ENCODE measurements around the gene FILIP1L. TPM values are rescaled to one million over a fixed set of nuclear protein-coding genes. Genes with fewer than 3 reads are reported as not detected.

Gene FILIP1L
- total RNA-seq, 1 experiment from 2014 or later: 0.07 TPM

GRCh38 chr3:99954914-99955644 lies 159.2 kb downstream of the FILIP1L start:
- Histone ChIP-seq H3K4me3 (ENCODE audit: insufficient read depth, low read depth, low read length) (no peak overlapping the region), H3K36me3 (replicated peaks; ENCODE audit: control insufficient read depth, insufficient read depth, low read length) (no peaks in the 10 kb centered on the region), H3K27me3 (ENCODE audit: control insufficient read depth, insufficient read depth, low read length) (no peaks in the 10 kb centered on the region)
- DNase-seq: no peak

GRCh38 chr3:99953596-99953995 lies 160.7 kb downstream of the FILIP1L start:
- Histone ChIP-seq H3K4me3 (ENCODE audit: insufficient read depth, low read depth, low read length) (no peak overlapping the region), H3K27me3 (ENCODE audit: control insufficient read depth, insufficient read depth, low read length) (no peaks in the 10 kb centered on the region), H3K36me3 (replicated peaks; ENCODE audit: control insufficient read depth, insufficient read depth, low read length) (no peaks in the 10 kb centered on the region)
- no peak for DNase-seq

GRCh38 chr3:99952306-99952705 lies 162.0 kb downstream of the FILIP1L start:
- Histone ChIP-seq H3K36me3 (replicated peaks; ENCODE audit: control insufficient read depth, insufficient read depth, low read length) (no peaks in the 10 kb centered on the region), H3K27me3 (ENCODE audit: control insufficient read depth, insufficient read depth, low read length) (no peaks in the 10 kb centered on the region), H3K4me3 (ENCODE audit: insufficient read depth, low read depth, low read length) (no peak overlapping the region)
- DNase-seq: no peak

- H3K27me3 ChIP-seq (ENCODE audit: control insufficient read depth, insufficient read depth, low read length): no peaks in the 10 kb centered on the region
- H3K4me3 ChIP-seq (ENCODE audit: insufficient read depth, low read depth, low read length): no peak overlapping the region
- DNase-seq: no peak
- no peaks in the 10 kb centered on the region for H3K36me3 ChIP-seq (replicated peaks; ENCODE audit: control insufficient read depth, insufficient read depth, low read length)
These were observed 162.6 kb downstream of the FILIP1L start for GRCh38 chr3:99951701-99952100.

GRCh38 chr3:99950921-99951320 lies 163.4 kb downstream of the FILIP1L start:
- H3K27me3 ChIP-seq (ENCODE audit: control insufficient read depth, insufficient read depth, low read length): no peaks in the 10 kb centered on the region
- H3K4me3 ChIP-seq (ENCODE audit: insufficient read depth, low read depth, low read length): no peak overlapping the region
- DNase-seq: no peak
- H3K36me3 ChIP-seq (replicated peaks; ENCODE audit: control insufficient read depth, insufficient read depth, low read length): no peaks in the 10 kb centered on the region

- H3K27me3 ChIP-seq (ENCODE audit: control insufficient read depth, insufficient read depth, low read length): no peaks in the 10 kb centered on the region
- H3K4me3 ChIP-seq (ENCODE audit: insufficient read depth, low read depth, low read length): no peak overlapping the region
- H3K36me3 ChIP-seq (replicated peaks; ENCODE audit: control insufficient read depth, insufficient read depth, low read length): no peaks in the 10 kb centered on the region
- no peak for DNase-seq
These were observed 164.2 kb downstream of the FILIP1L start for GRCh38 chr3:99949956-99950670.

- no peaks in the 10 kb centered on the region for H3K27me3 ChIP-seq (ENCODE audit: control insufficient read depth, insufficient read depth, low read length)
- no peaks in the 10 kb centered on the region for H3K36me3 ChIP-seq (replicated peaks; ENCODE audit: control insufficient read depth, insufficient read depth, low read length)
- H3K4me3 ChIP-seq (ENCODE audit: insufficient read depth, low read depth, low read length): no peak overlapping the region
- DNase-seq: no peak
These were observed 165.7 kb downstream of the FILIP1L start for GRCh38 chr3:99948467-99949089.

- Histone ChIP-seq H3K4me3 (ENCODE audit: insufficient read depth, low read depth, low read length) (no peak overlapping the region), H3K36me3 (replicated peaks; ENCODE audit: control insufficient read depth, insufficient read depth, low read length) (no peaks in the 10 kb centered on the region), H3K27me3 (ENCODE audit: control insufficient read depth, insufficient read depth, low read length) (no peaks in the 10 kb centered on the region)
- DNase-seq: no peak
These were observed 166.9 kb downstream of the FILIP1L start for GRCh38 chr3:99947356-99947755.

- DNase-seq: no peak
- H3K36me3 ChIP-seq (replicated peaks; ENCODE audit: control insufficient read depth, insufficient read depth, low read length): no peaks in the 10 kb centered on the region
- H3K4me3 ChIP-seq (ENCODE audit: insufficient read depth, low read depth, low read length): no peak overlapping the region
- no peaks in the 10 kb centered on the region for H3K27me3 ChIP-seq (ENCODE audit: control insufficient read depth, insufficient read depth, low read length)
These were observed 168.8 kb downstream of the FILIP1L start for GRCh38 chr3:99945328-99945995.

- Histone ChIP-seq H3K36me3 (replicated peaks; ENCODE audit: control insufficient read depth, insufficient read depth, low read length) (no peaks in the 10 kb centered on the region), H3K4me3 (ENCODE audit: insufficient read depth, low read depth, low read length) (no peak overlapping the region), H3K27me3 (ENCODE audit: control insufficient read depth, insufficient read depth, low read length) (no peaks in the 10 kb centered on the region)
- no peak for DNase-seq
These were observed 170.2 kb downstream of the FILIP1L start for GRCh38 chr3:99943931-99944761.

- Histone ChIP-seq H3K4me3 (ENCODE audit: insufficient read depth, low read depth, low read length) (no peak overlapping the region), H3K27me3 (ENCODE audit: control insufficient read depth, insufficient read depth, low read length) (no peaks in the 10 kb centered on the region), H3K36me3 (replicated peaks; ENCODE audit: control insufficient read depth, insufficient read depth, low read length) (no peaks in the 10 kb centered on the region)
- no peak for DNase-seq
These were observed 173.1 kb downstream of the FILIP1L start for GRCh38 chr3:99941211-99941610.

GRCh38 chr3:99940350-99940749 lies 174.0 kb downstream of the FILIP1L start:
- H3K4me3 ChIP-seq (ENCODE audit: insufficient read depth, low read depth, low read length): no peak overlapping the region
- DNase-seq: no peak
- no peaks in the 10 kb centered on the region for H3K36me3 ChIP-seq (replicated peaks; ENCODE audit: control insufficient read depth, insufficient read depth, low read length)
- no peaks in the 10 kb centered on the region for H3K27me3 ChIP-seq (ENCODE audit: control insufficient read depth, insufficient read depth, low read length)

GRCh38 chr3:99939876-99940275 lies 174.4 kb downstream of the FILIP1L start:
- no peak for DNase-seq
- Histone ChIP-seq H3K4me3 (ENCODE audit: insufficient read depth, low read depth, low read length) (no peak overlapping the region), H3K27me3 (ENCODE audit: control insufficient read depth, insufficient read depth, low read length) (no peaks in the 10 kb centered on the region), H3K36me3 (replicated peaks; ENCODE audit: control insufficient read depth, insufficient read depth, low read length) (no peaks in the 10 kb centered on the region)

Data from H7 (cell line).